ENCODE measurements around the gene SRF. TPM values are rescaled to one million over a fixed set of nuclear protein-coding genes. Genes with fewer than 3 reads are reported as not detected.

SRF gene
- 10 to 100 TPM; 37.4 to 49.7 (median 39.3) TPM for total RNA-seq (2021; fragmentation: NEBNext Ultra II Directional; extraction: Animal tissue kit (Norgen Biotek cat#: 25700))
- long read RNA-seq, partial matches to known transcripts: 0 of 7 reads
- long read RNA-seq, other reads (novel, unspliced or antisense): 7 of 7 reads

- H3K27me3 Mint-ChIP-seq (ENCODE audit: insufficient read depth): peaks cover 3% of the 10 kb centered on the region; the same call in 1 of the 2 replicates
- H3K27ac Mint-ChIP-seq: peak within 1 kb of the TSS; percentile 90
- peak; percentile 99 for DNase-seq
- H3K36me3 Mint-ChIP-seq (ENCODE audit: low read depth): peaks cover 7% of the 10 kb centered on the region
- TF ChIP-seq, protein P1, sequence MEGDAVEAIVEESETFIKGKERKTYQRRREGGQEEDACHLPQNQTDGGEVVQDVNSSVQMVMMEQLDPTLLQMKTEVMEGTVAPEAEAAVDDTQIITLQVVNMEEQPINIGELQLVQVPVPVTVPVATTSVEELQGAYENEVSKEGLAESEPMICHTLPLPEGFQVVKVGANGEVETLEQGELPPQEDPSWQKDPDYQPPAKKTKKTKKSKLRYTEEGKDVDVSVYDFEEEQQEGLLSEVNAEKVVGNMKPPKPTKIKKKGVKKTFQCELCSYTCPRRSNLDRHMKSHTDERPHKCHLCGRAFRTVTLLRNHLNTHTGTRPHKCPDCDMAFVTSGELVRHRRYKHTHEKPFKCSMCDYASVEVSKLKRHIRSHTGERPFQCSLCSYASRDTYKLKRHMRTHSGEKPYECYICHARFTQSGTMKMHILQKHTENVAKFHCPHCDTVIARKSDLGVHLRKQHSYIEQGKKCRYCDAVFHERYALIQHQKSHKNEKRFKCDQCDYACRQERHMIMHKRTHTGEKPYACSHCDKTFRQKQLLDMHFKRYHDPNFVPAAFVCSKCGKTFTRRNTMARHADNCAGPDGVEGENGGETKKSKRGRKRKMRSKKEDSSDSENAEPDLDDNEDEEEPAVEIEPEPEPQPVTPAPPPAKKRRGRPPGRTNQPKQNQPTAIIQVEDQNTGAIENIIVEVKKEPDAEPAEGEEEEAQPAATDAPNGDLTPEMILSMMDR (IDR thresholded peaks at IDR 0.05): peak; percentile 90
- H3K9me3 Mint-ChIP-seq: no peaks in the 10 kb centered on the region
- H3K4me3 Mint-ChIP-seq: peak within 1 kb of the TSS; percentile 98
- peaks cover 39% of the 10 kb centered on the region for H3K4me1 Mint-ChIP-seq (ENCODE audit: low read depth)
Observed at GRCh38 chr6:43170931-43171706, at the start of gene SRF. Gene SRF, plus strand, starts transcription at chr6:43171269. Its CDS starts 388 bp downstream, at chr6:43171657.

- Mint-ChIP-seq H3K9me3 (no peaks in the 10 kb centered on the region), H3K27ac (peak overlapping the region; percentile 97), H3K4me1 (ENCODE audit: low read depth) (peaks cover 78% of the 10 kb centered on the region), H3K4me3 (peak overlapping the region; percentile 79), H3K36me3 (ENCODE audit: low read depth) (peaks cover 4% of the 10 kb centered on the region; the same call in 1 of the 2 replicates), H3K27me3 (ENCODE audit: insufficient read depth) (peaks cover 4% of the 10 kb centered on the region)
- TF ChIP-seq, protein P1 (IDR thresholded peaks at IDR 0.05): no peak
- no peak for DNase-seq
Observed at GRCh38 chr6:43122146-43122545, 48.9 kb upstream of the SRF start.

GRCh38 chr6:43123461-43124314, 47.4 kb upstream of the SRF start:
- no peak for DNase-seq
- H3K4me3 Mint-ChIP-seq: peak overlapping the region; percentile 74
- peaks cover 80% of the 10 kb centered on the region for H3K4me1 Mint-ChIP-seq (ENCODE audit: low read depth)

DNA sequence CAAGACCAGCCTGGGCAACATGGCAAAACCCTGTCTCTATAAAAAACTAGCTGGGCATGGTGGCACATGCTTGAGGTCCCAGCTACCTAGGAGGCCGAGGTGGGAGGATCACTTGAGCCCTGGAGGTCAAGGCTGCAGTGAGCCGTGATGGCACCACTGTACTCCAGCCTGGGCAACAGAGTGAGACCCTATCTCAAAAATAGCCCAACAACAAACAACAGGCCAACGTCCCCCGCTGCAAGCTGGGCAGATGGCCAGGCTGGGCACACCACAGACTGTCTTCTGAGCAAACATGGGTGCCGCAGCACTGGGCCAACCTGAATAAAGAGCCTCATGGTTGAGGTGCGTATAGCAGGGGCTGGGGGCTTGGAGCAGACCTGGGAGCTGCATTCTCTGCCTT, 46.6 kb upstream of the SRF start:
- TF ChIP-seq, protein P1 (IDR thresholded peaks at IDR 0.05): no peak
- Mint-ChIP-seq H3K4me3 (no peak overlapping the region), H3K9me3 (no peaks in the 10 kb centered on the region), H3K27me3 (ENCODE audit: insufficient read depth) (peaks cover 4% of the 10 kb centered on the region), H3K36me3 (ENCODE audit: low read depth) (peaks cover 4% of the 10 kb centered on the region; the same call in 1 of the 2 replicates), H3K27ac (peak overlapping the region; percentile 97; the same call in 1 of the 2 replicates), H3K4me1 (ENCODE audit: low read depth) (peaks cover 86% of the 10 kb centered on the region)
- no peak for DNase-seq

More at GRCh38 chr6:43123461-43124314, 47.4 kb upstream of the SRF start:
- no peaks in the 10 kb centered on the region for H3K9me3 Mint-ChIP-seq
- TF ChIP-seq, protein P1 (IDR thresholded peaks at IDR 0.05): no peak
- H3K36me3 Mint-ChIP-seq (ENCODE audit: low read depth): peaks cover 4% of the 10 kb centered on the region; the same call in 1 of the 2 replicates
- peaks cover 4% of the 10 kb centered on the region for H3K27me3 Mint-ChIP-seq (ENCODE audit: insufficient read depth)
- H3K27ac Mint-ChIP-seq: peak overlapping the region; percentile 97

GRCh38 chr6:43125119-43125518, 46.0 kb upstream of the SRF start:
- Mint-ChIP-seq H3K9me3 (no peaks in the 10 kb centered on the region), H3K27ac (peak overlapping the region; percentile 91), H3K4me1 (ENCODE audit: low read depth) (peaks cover 86% of the 10 kb centered on the region), H3K36me3 (ENCODE audit: low read depth) (peaks cover 4% of the 10 kb centered on the region; the same call in 1 of the 2 replicates), H3K4me3 (no peak overlapping the region), H3K27me3 (ENCODE audit: insufficient read depth) (peaks cover 4% of the 10 kb centered on the region)
- TF ChIP-seq, protein P1 (IDR thresholded peaks at IDR 0.05): peak; percentile 15; the same call in 1 of the 2 replicates
- peak; percentile 77 for DNase-seq
